AG04449 (cell line): Measurements from ENCODE around the gene ATP6V1C2.
"Not testable (repeated sequence)": the region's sequence is repeated elsewhere in the genome, so short reads cannot be mapped to it uniquely, and the experiment has no call there.

ENCODE experiments used
- CTCF ChIA-PET: fragments of 350-600 bp; formaldehyde crosslinking; extraction: SDS; loops from one replicate; lab custom pipeline; 2021; ENCODE audit warnings: antibody characterized with exemption; lab: Yijun Ruan, JAX
- POLR2A ChIA-PET: fragments of 400-600, 350-600 bp; formaldehyde crosslinking; extraction: SDS; loops from one replicate; lab custom pipeline; 2020; ENCODE audit warnings: antibody characterized with exemption, inconsistent platforms; lab: Yijun Ruan, JAX
- DNase-seq: peaks from one replicate; pipeline ENCODE4 v3.0.0-alpha.2; 2010; ENCODE audit warnings: low read depth, low spot score
- H3K4me3 ChIP-seq: 2 replicates; pipeline ENCODE4 v1.5.1; 2011; ENCODE audit warnings: low read depth, mild to moderate bottlenecking, control low read depth, low read length
- CTCF ChIP-seq: IDR thresholded peaks from one replicate; pipeline ENCODE4 v1.5.1; 2011; ENCODE audit warnings: mild to moderate bottlenecking, moderate library complexity, low read length, control low read depth, inconsistent platforms; ENCODE audit not compliant: insufficient read depth; ENCODE audit errors: missing control alignments

ATP6V1C2 gene

GRCh38 chr2:10777111-10777841 is 55.8 kb downstream of the ATP6V1C2 start:
- no peak for TF ChIP-seq CTCF
- no peak for DNase-seq
- ChIA-PET POLR2A (no interaction called here), CTCF (no interaction called here)
- no peak overlapping the region for H3K4me3 ChIP-seq

GRCh38 chr2:10777842-10778723 is 56.7 kb downstream of the ATP6V1C2 start:
- no peak overlapping the region for H3K4me3 ChIP-seq
- TF ChIP-seq CTCF: no peak
- POLR2A ChIA-PET: no interaction called here
- no peak for DNase-seq
- CTCF ChIA-PET: no interaction called here

GRCh38 chr2:10778724-10779115 is 57.3 kb downstream of the ATP6V1C2 start:
- POLR2A ChIA-PET: interaction anchor here (0.8 kb wide), 1 partner anchor 34 kb away, joined by 3 read pairs; the partner anchor contains the start of gene PDIA6
- no peak for TF ChIP-seq CTCF
- CTCF ChIA-PET: no interaction called here
- no peak for DNase-seq
- no peak overlapping the region for H3K4me3 ChIP-seq

GRCh38 chr2:10779776-10780490 is 58.5 kb downstream of the ATP6V1C2 start:
- ChIA-PET POLR2A (no interaction called here), CTCF (no interaction called here)
- no peak for TF ChIP-seq CTCF
- no peak for DNase-seq
- no peak overlapping the region for H3K4me3 ChIP-seq

- POLR2A ChIA-PET: no interaction called here
- TF ChIP-seq CTCF: no peak
- DNase-seq: no peak
- CTCF ChIA-PET: no interaction called here
- no peak overlapping the region for H3K4me3 ChIP-seq
Observed at GRCh38 chr2:10780491-10780820, 59.0 kb downstream of the ATP6V1C2 start.

GRCh38 chr2:10780821-10781220 is 59.4 kb downstream of the ATP6V1C2 start:
- DNase-seq, H3K4me3 ChIP-seq, CTCF ChIA-PET, POLR2A ChIA-PET: not testable (repeated sequence)
